H1 (cell line): Measurements from ENCODE around the gene FBXW8. TPM values are rescaled to one million over a fixed set of nuclear protein-coding genes. Genes with fewer than 3 reads are reported as not detected.

ENCODE experiments used
- CTCF ChIA-PET: fragments of 300-600 bp; sonication (Branson Sonifier 250); formaldehyde crosslinking; loops from one replicate; lab custom pipeline; 2021; ENCODE audit not compliant: partially characterized antibody; lab: Charles Lee
- POLR2A ChIA-PET: fragments of 300-600 bp; sonication (Branson Sonifier 250); formaldehyde crosslinking; loops from one replicate; lab custom pipeline; 2021; ENCODE audit warnings: inconsistent platforms; ENCODE audit not compliant: partially characterized antibody; lab: Charles Lee
- DNase-seq, 2 experiments: peaks; one replicate each; pipeline versions ENCODE4 v3.0.0 to v3.0.0-alpha.2; 2010 to 2022; ENCODE audit warnings: low spot score in 2 of 2, low read depth in 1 of 2, mixed read lengths in 1 of 2
- FAIRE-seq: peaks from 2 replicates; lab custom pipeline; 2011; peaks lifted over from hg19 to GRCh38; lab: Jason Lieb, UNC
- H2AFZ ChIP-seq: 2 replicates; pipeline ENCODE4 v1.8.1; 2012; ENCODE audit warnings: low read length, inconsistent platforms
- H2AK5ac ChIP-seq: 2 replicates; pipeline ENCODE4 v1.6.1; 2013; ENCODE audit warnings: low read depth, low read length
- H2BK120ac ChIP-seq: replicated peaks from 2 replicates; pipeline ENCODE3; 2013; ENCODE audit warnings: low read depth, low read length, inconsistent platforms
- H2BK12ac ChIP-seq: 2 replicates; pipeline ENCODE4 v1.6.1; 2013; ENCODE audit warnings: low read depth, low read length
- H2BK15ac ChIP-seq: 2 replicates; pipeline ENCODE4 v1.6.1; 2013; ENCODE audit warnings: low read length
- H2BK20ac ChIP-seq: 2 replicates; pipeline ENCODE4 v1.6.1; 2013; ENCODE audit warnings: low read length
- H2BK5ac ChIP-seq: 2 replicates; pipeline ENCODE4 v1.6.1; 2013; ENCODE audit warnings: low read depth, low read length
- H3K14ac ChIP-seq: 2 replicates; pipeline ENCODE4 v1.6.1; 2013; ENCODE audit warnings: inconsistent platforms; ENCODE audit not compliant: insufficient read length
- H3K18ac ChIP-seq: 2 replicates; pipeline ENCODE4 v1.6.1; 2013; ENCODE audit warnings: low read length; ENCODE audit errors: extremely low read depth
- H3K23ac ChIP-seq: 2 replicates; pipeline ENCODE4 v1.6.1; 2013; ENCODE audit warnings: inconsistent platforms; ENCODE audit not compliant: insufficient read length
- H3K23me2 ChIP-seq: 2 replicates; pipeline ENCODE4 v1.6.1; 2013; ENCODE audit warnings: low read depth, low read length
- H3K27ac ChIP-seq: 2 replicates; pipeline ENCODE4 v1.6.1; 2011; ENCODE audit warnings: low read depth, low read length, inconsistent platforms
- H3K27me3 ChIP-seq, 4 experiments: replicated peaks in 1 of 4; 1 replicate in 1 of 4; 2 replicates in 3 of 4; pipeline versions ENCODE4 v1.6.1 to v1.8.1; 2011 to 2013; ENCODE audit warnings: low read length in 3 of 4, mild to moderate bottlenecking in 3 of 4, inconsistent platforms in 2 of 4, mixed read lengths in 2 of 4, moderate library complexity in 1 of 4; ENCODE audit not compliant: control insufficient read depth in 3 of 4, insufficient read depth in 3 of 4; ENCODE audit errors: extremely low read depth in 1 of 4
- H3K36me3 ChIP-seq, 4 experiments: 2 replicates each; pipeline versions ENCODE4 v1.6.1 to v1.8.1; 2011 to 2013; ENCODE audit warnings: mild to moderate bottlenecking in 4 of 4, low read length in 3 of 4, moderate library complexity in 2 of 4, control low read depth in 1 of 4, inconsistent platforms in 1 of 4; ENCODE audit not compliant: insufficient read depth in 4 of 4, control insufficient read depth in 2 of 4
- H3K4ac ChIP-seq: replicated peaks from 2 replicates; pipeline ENCODE3; 2013; ENCODE audit warnings: low read length, low read depth, mixed read lengths, inconsistent platforms; ENCODE audit not compliant: insufficient read length
- H3K4me1 ChIP-seq, 4 experiments: replicated peaks in 1 of 4; 1 replicate in 1 of 4; 2 replicates in 3 of 4; pipeline versions ENCODE4 v1.6.1 to v1.8.1; 2011 to 2013; ENCODE audit warnings: low read length in 3 of 4, inconsistent platforms in 2 of 4, mixed read lengths in 1 of 4; ENCODE audit not compliant: insufficient read depth in 4 of 4, control insufficient read depth in 3 of 4
- H3K4me2 ChIP-seq, 2 experiments: 2 replicates each; pipeline versions ENCODE4 v1.6.1 to v1.8.1; 2011 to 2013; ENCODE audit warnings: low read depth in 2 of 2, low read length in 2 of 2, control low read depth in 1 of 2, inconsistent platforms in 1 of 2, mild to moderate bottlenecking in 1 of 2; ENCODE audit not compliant: insufficient read depth in 1 of 2
- H3K4me3 ChIP-seq, 4 experiments: fragments of 200-600, 300-600 bp in 1 of 4; sonication (generic), shearing (Covaris generic), sonication (Bioruptor Twin) in 1 of 4; 2 replicates each; pipeline versions ENCODE4 v1.5.1 to v1.8.1; 2011 to 2016; ENCODE audit warnings: low read length in 4 of 4, low read depth in 3 of 4, control low read depth in 2 of 4, inconsistent platforms in 2 of 4, mild to moderate bottlenecking in 2 of 4, mixed read lengths in 1 of 4, moderate library complexity in 1 of 4; ENCODE audit not compliant: insufficient read depth in 2 of 4; ENCODE audit errors: extremely low read depth in 1 of 4
- H3K56ac ChIP-seq: replicated peaks from 2 replicates; pipeline ENCODE3; 2013; ENCODE audit warnings: low read depth, mild to moderate bottlenecking, mixed read lengths, low read length, inconsistent platforms; ENCODE audit not compliant: insufficient read length
- H3K79me1 ChIP-seq: 2 replicates; pipeline ENCODE4 v1.6.1; 2013; ENCODE audit warnings: low read depth, low read length, control low read depth
- H3K79me2 ChIP-seq, 2 experiments: 2 replicates each; pipeline versions ENCODE4 v1.6.1 to v1.8.1; 2012 to 2013; ENCODE audit warnings: low read length in 2 of 2, mild to moderate bottlenecking in 2 of 2, inconsistent platforms in 1 of 2; ENCODE audit not compliant: insufficient read depth in 2 of 2, control insufficient read depth in 1 of 2
- H3K9ac ChIP-seq, 4 experiments: replicated peaks in 1 of 4; 1 replicate in 1 of 4; 2 replicates in 3 of 4; pipeline versions ENCODE4 v1.6.1 to v1.8.1; 2011 to 2013; ENCODE audit warnings: low read depth in 3 of 4, low read length in 3 of 4, control low read depth in 2 of 4, mild to moderate bottlenecking in 2 of 4, moderate library complexity in 2 of 4, inconsistent platforms in 1 of 4; ENCODE audit errors: extremely low read depth in 1 of 4
- H3K9me3 ChIP-seq, 2 experiments: 2 replicates each; pipeline versions ENCODE4 v1.6.1 to v1.8.1; 2012 to 2013; ENCODE audit warnings: mild to moderate bottlenecking in 2 of 2, moderate library complexity in 2 of 2, control low read depth in 1 of 2, inconsistent platforms in 1 of 2, low read depth in 1 of 2, low read length in 1 of 2, mixed read lengths in 1 of 2; ENCODE audit not compliant: insufficient read depth in 2 of 2
- H4K20me1 ChIP-seq, 2 experiments: replicated peaks in 1 of 2; 2 replicates each; pipeline versions ENCODE3 to v1.8.1; 2011 to 2013; ENCODE audit warnings: inconsistent platforms in 2 of 2, low read length in 2 of 2, mild to moderate bottlenecking in 1 of 2; ENCODE audit not compliant: insufficient read depth in 2 of 2, control insufficient read depth in 1 of 2
- H4K5ac ChIP-seq: 2 replicates; pipeline ENCODE4 v1.6.1; 2013; ENCODE audit warnings: low read length, low read depth, mixed read lengths, inconsistent platforms; ENCODE audit not compliant: insufficient read length
- H4K8ac ChIP-seq: 2 replicates; pipeline ENCODE4 v1.8.0; 2013; ENCODE audit warnings: mild to moderate bottlenecking, moderate library complexity, low read length, inconsistent platforms; ENCODE audit not compliant: insufficient read depth; ENCODE audit errors: extremely low read depth
- H4K91ac ChIP-seq: replicated peaks from 2 replicates; pipeline ENCODE3; 2013; ENCODE audit warnings: low read length, mixed read lengths, inconsistent platforms; ENCODE audit not compliant: insufficient read length
- ASH2L ChIP-seq: fragments of 200-600, 300-600 bp; sonication (generic); IDR thresholded peaks from one replicate; pipeline ENCODE4 v1.7.1; 2017; ENCODE audit warnings: low read length
- BCL11A ChIP-seq, 2 experiments: IDR thresholded peaks; one replicate each; pipeline ENCODE4 v1.6.1; 2011; ENCODE audit warnings: low read depth in 2 of 2, low read length in 2 of 2, mild to moderate bottlenecking in 2 of 2
- EP300 ChIP-seq, 2 experiments: IDR thresholded peaks; 1 replicate in 1 of 2; 2 replicates in 1 of 2; pipeline ENCODE4 v1.6.1; 2011 to 2012; ENCODE audit warnings: low read depth in 2 of 2, low read length in 2 of 2, mild to moderate bottlenecking in 2 of 2, borderline replicate concordance in 1 of 2, inconsistent platforms in 1 of 2, moderate library complexity in 1 of 2
- EZH2 ChIP-seq: fragments of 200-600 bp; sonication (generic); IDR thresholded peaks from 2 replicates; pipeline ENCODE4 v1.7.1; 2012; ENCODE audit warnings: low read depth, mild to moderate bottlenecking, moderate library complexity, low read length, inconsistent platforms; ENCODE audit not compliant: severe bottlenecking
- KDM5A ChIP-seq: fragments of 200-600 bp; IDR thresholded peaks from 2 replicates; pipeline ENCODE4 v1.7.1; 2012; ENCODE audit warnings: mild to moderate bottlenecking, low read length, inconsistent platforms, mixed read lengths
- SIN3A ChIP-seq, 2 experiments: IDR thresholded peaks in 1 of 2; conservative IDR thresholded peaks in 1 of 2; 2 replicates each; pipeline ENCODE4 v1.6.1; 2011 to 2012; ENCODE audit warnings: low read length in 2 of 2, improper control_type of control experiment in 1 of 2, low read depth in 1 of 2, mild to moderate bottlenecking in 1 of 2
- SUZ12 ChIP-seq: fragments of 200-600 bp; sonication (generic); IDR thresholded peaks from 2 replicates; pipeline ENCODE4 v1.6.1; 2012; ENCODE audit warnings: mild to moderate bottlenecking, inconsistent platforms, low read length, moderate library complexity, mixed read lengths
- WGBS, 2 experiments: shearing (Covaris generic) in 1 of 2; methylation state at CpG; one replicate each; pipeline versions ENCODE4 v1.1.6 to v1.1.7; 2013 to 2015; ENCODE audit warnings: low lambda C conversion rate in 2 of 2, mixed read lengths in 2 of 2, inconsistent platforms in 1 of 2, low coverage in 1 of 2, missing lambda C conversion rate in 1 of 2; ENCODE audit not compliant: insufficient replicate concordance in 2 of 2, insufficient coverage in 1 of 2, insufficient read length in 1 of 2; ENCODE audit errors: extremely low coverage in 1 of 2, missing lambda C conversion rate in 1 of 2; 5-methylcytosine and 5-hydroxymethylcytosine counted together
- polyA plus RNA-seq, 7 experiments: library from polyadenylated mRNA; depleted of rRNA in 3 of 7; stranded (reverse) in 5 of 7; unstranded in 2 of 7; fragments of >200 nt in 5 of 7; fragments of 200-250 nt in 2 of 7; gene quantifications; 1 replicate in 5 of 7; 2 replicates in 1 of 7; 4 replicates in 1 of 7; pipeline versions ENCODE4 v1.2.1 to v1.2.3, GENCODE V29; 2011 to 2013; ENCODE audit warnings: missing spikeins in 2 of 7, mixed read lengths in 2 of 7
- total RNA-seq: library from RNA; stranded (reverse); fragmentation: NEBNext Ultra II Directional; extraction: Animal tissue kit (Norgen Biotek cat#: 25700); gene quantifications from 2 replicates; pipeline ENCODE4 v1.2.1, GENCODE V29; 2021

The FBXW8 gene
- total and polyA plus RNA-seq, 2 of the 8 experiments (the other 6 are each of a cell fraction or from before 2014, with no cell fraction given): 15.8 to 16.0 TPM

- H3K18ac ChIP-seq: peak overlapping the region; percentile 83
- H3K36me3 ChIP-seq: peaks cover 0 to 4% (median 0%) of the 10 kb centered on the region in 4 experiments; a peak in 1 of 8 replicates
- H3K9ac ChIP-seq: no peak overlapping the region; a peak in 1 of 7 replicates
- H3K79me1 ChIP-seq: no peaks in the 10 kb centered on the region
- DNase-seq (peak in 1 of 2 experiments; percentile 55), FAIRE-seq (no peak)
- H2AK5ac ChIP-seq: peak overlapping the region; percentile 41; the same call in 1 of the 2 replicates
- no peak overlapping the region for H4K5ac ChIP-seq
- H2AFZ ChIP-seq: no peak overlapping the region
- H4K20me1 ChIP-seq: peaks cover 4 to 5% of the 10 kb centered on the region in 2 experiments
- no peak overlapping the region for H2BK120ac ChIP-seq
- CTCF ChIA-PET: interaction anchor here (0.6 to 1.9 kb wide), 4 partner anchors 11 to 53 kb away, joined by 3 to 5 read pairs (median 3); no protein-coding TSS in a partner anchor
- peak overlapping the region; percentile 46 to 89 (median 62) for H3K4me3 ChIP-seq
- no peak for TF ChIP-seq BCL11A (IDR thresholded peaks at IDR 0.05; ENCODE audit: low read depth in 2 of 2, low read length in 2 of 2)
- TF ChIP-seq EZH2: peak; percentile 82
- TF ChIP-seq EP300 (IDR thresholded peaks at IDR 0.05; ENCODE audit: borderline replicate concordance in 1 of 2, low read depth in 2 of 2, low read length in 2 of 2): no peak
- TF ChIP-seq KDM5A: no peak
- TF ChIP-seq SUZ12: peak; percentile 76
- no peak for TF ChIP-seq ASH2L
- TF ChIP-seq SIN3A (conservative IDR thresholded peaks at IDR 0.05 in 1 of 2, IDR thresholded peaks at IDR 0.05 in 1 of 2; ENCODE audit: low read depth in 1 of 2, low read length in 2 of 2): no peak
- TF ChIP-seq, all 59 proteins: peak for 2
- peaks cover 28% of the 10 kb centered on the region; the same call in 1 of the 2 replicates for H3K23me2 ChIP-seq
- H4K91ac ChIP-seq: no peak overlapping the region
- H3K4ac ChIP-seq: no peak overlapping the region
- H3K4me2 ChIP-seq: peak overlapping the region; percentile 89 to 98
- no peaks in the 10 kb centered on the region for H3K79me2 ChIP-seq
- H2BK5ac ChIP-seq: no peak overlapping the region
- H2BK15ac ChIP-seq: 0 out of 2 replicates have a peak overlapping the region, but pooled peaks have one; percentile 25
- H3K27me3 ChIP-seq: peaks cover 43 to 64% (median 58%) of the 10 kb centered on the region in 4 experiments
- no peak overlapping the region for H3K23ac ChIP-seq
- H3K4me1 ChIP-seq: peaks cover 6 to 28% (median 12%) of the 10 kb centered on the region in 4 experiments
- H3K9me3 ChIP-seq: peaks cover 0 to 1% of the 10 kb centered on the region in 2 experiments; a peak in 1 of 4 replicates
- POLR2A ChIA-PET: interaction anchor here (0.8 to 3.7 kb wide), 6 partner anchors 10 to 121 kb away, joined by 3 to 17 read pairs (median 3); partner anchors contain the start of gene FBXW8
- peak overlapping the region; percentile 10 for H2BK12ac ChIP-seq
- H3K14ac ChIP-seq: no peak overlapping the region
- 4% methylated on average over 25 of the region's 52 CpGs; no CpG with 5 or more reads in 1 of the 2 experiments for WGBS, 2 experiments
- H3K27ac ChIP-seq: no peak overlapping the region
- no peak overlapping the region for H3K56ac ChIP-seq
- no peak overlapping the region for H2BK20ac ChIP-seq
- peak overlapping the region; percentile 41; the same call in 1 of the 2 replicates for H4K8ac ChIP-seq
These were observed 31.1 kb upstream of the FBXW8 start for GRCh38 chr12:116879509-116880212.
